ENCODE measurements around the gene HPS4.

Gene HPS4

DNA sequence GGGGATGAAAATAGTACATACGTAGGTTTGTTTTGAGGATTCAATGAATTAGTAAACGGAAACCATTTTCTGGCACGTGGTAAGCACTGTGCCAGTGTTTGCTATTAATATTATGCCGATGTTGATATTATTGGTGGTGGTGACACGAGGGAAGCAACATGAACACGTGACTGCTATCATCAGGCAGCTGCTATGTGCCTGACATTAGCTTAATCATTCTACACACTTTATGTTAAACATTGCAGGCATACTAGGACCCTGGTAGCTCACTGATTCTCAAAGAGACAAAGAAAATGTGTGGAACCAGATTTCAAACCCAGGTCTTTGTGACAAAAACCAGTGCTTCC, 750 bp upstream of the HPS4 start:
- TF ChIP-seq, protein P1, sequence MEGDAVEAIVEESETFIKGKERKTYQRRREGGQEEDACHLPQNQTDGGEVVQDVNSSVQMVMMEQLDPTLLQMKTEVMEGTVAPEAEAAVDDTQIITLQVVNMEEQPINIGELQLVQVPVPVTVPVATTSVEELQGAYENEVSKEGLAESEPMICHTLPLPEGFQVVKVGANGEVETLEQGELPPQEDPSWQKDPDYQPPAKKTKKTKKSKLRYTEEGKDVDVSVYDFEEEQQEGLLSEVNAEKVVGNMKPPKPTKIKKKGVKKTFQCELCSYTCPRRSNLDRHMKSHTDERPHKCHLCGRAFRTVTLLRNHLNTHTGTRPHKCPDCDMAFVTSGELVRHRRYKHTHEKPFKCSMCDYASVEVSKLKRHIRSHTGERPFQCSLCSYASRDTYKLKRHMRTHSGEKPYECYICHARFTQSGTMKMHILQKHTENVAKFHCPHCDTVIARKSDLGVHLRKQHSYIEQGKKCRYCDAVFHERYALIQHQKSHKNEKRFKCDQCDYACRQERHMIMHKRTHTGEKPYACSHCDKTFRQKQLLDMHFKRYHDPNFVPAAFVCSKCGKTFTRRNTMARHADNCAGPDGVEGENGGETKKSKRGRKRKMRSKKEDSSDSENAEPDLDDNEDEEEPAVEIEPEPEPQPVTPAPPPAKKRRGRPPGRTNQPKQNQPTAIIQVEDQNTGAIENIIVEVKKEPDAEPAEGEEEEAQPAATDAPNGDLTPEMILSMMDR (IDR thresholded peaks at IDR 0.05): no peak
- Mint-ChIP-seq H3K36me3 (ENCODE audit: low read depth) (peaks cover 10% of the 10 kb centered on the region), H3K9me3 (no peaks in the 10 kb centered on the region), H3K27ac (peak overlapping the region; percentile 55), H3K4me1 (peaks cover 61% of the 10 kb centered on the region), H3K27me3 (ENCODE audit: low read depth, poor library complexity) (no peaks in the 10 kb centered on the region), H3K4me3 (peak overlapping the region; percentile 96)
- no peak for DNase-seq

GRCh38 chr22:26483043-26483438, 542 bp downstream of the HPS4 start:
- H3K9me3 Mint-ChIP-seq: no peaks in the 10 kb centered on the region
- H3K27me3 Mint-ChIP-seq (ENCODE audit: low read depth, poor library complexity): no peaks in the 10 kb centered on the region
- peaks cover 6% of the 10 kb centered on the region for H3K36me3 Mint-ChIP-seq (ENCODE audit: low read depth)
- H3K27ac Mint-ChIP-seq: peak overlapping the region; percentile 99
- DNase-seq: no peak
- H3K4me3 Mint-ChIP-seq: peak overlapping the region; percentile 96
- TF ChIP-seq, protein P1 (IDR thresholded peaks at IDR 0.05): no peak
- H3K4me1 Mint-ChIP-seq: peaks cover 70% of the 10 kb centered on the region

DNA sequence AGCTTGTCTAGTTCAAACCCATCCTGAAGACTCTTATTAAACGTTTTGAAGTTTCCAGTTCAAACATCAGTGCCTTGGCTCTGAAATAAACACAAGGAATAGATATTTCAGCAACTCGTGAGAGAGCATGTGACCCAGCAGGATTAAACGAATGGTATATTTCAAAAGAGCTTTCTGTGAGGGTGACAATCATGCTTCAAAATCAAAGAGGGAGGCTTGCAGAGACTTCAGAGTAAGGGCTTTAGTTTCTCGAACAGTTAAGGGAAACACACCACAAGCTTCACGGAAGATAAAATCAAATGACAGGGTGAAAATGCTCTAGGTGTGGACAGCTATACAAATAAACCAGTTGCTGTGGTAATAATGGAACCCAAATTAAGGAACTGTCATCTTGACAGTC, 1.4 kb downstream of the HPS4 start:
- Mint-ChIP-seq H3K36me3 (ENCODE audit: low read depth) (peaks cover 15% of the 10 kb centered on the region), H3K27me3 (ENCODE audit: low read depth, poor library complexity) (no peaks in the 10 kb centered on the region), H3K27ac (peak overlapping the region; percentile 78), H3K4me3 (peak overlapping the region; percentile 96), H3K9me3 (no peaks in the 10 kb centered on the region), H3K4me1 (peaks cover 75% of the 10 kb centered on the region)
- TF ChIP-seq, protein P1 (IDR thresholded peaks at IDR 0.05): no peak
- no peak for DNase-seq

DNA sequence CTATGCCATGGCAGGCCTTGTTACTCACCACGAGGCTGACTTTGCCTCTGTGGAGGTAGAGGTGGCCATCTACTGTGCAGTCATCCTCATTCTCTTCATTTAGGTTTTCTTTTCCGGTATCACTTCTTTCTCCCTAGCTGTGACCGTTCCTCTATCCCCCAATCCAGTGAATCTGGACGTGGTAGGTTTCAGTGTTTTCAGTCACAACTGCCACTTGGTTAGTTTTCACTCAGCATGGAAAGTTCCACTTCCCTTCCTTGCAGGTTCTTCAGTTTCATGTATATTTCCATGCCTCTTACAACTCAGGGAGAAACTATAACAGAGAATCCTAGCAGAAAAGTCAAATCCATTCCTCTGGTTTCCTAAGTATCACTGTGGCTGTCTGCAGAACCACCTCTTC, 1.9 kb downstream of the HPS4 start:
- DNase-seq: no peak
- Mint-ChIP-seq H3K4me3 (peak overlapping the region; percentile 96), H3K9me3 (no peaks in the 10 kb centered on the region), H3K4me1 (peaks cover 75% of the 10 kb centered on the region), H3K27ac (peak overlapping the region; percentile 68), H3K36me3 (ENCODE audit: low read depth) (peaks cover 20% of the 10 kb centered on the region), H3K27me3 (ENCODE audit: low read depth, poor library complexity) (no peaks in the 10 kb centered on the region)
- TF ChIP-seq, protein P1 (IDR thresholded peaks at IDR 0.05): no peak

DNA sequence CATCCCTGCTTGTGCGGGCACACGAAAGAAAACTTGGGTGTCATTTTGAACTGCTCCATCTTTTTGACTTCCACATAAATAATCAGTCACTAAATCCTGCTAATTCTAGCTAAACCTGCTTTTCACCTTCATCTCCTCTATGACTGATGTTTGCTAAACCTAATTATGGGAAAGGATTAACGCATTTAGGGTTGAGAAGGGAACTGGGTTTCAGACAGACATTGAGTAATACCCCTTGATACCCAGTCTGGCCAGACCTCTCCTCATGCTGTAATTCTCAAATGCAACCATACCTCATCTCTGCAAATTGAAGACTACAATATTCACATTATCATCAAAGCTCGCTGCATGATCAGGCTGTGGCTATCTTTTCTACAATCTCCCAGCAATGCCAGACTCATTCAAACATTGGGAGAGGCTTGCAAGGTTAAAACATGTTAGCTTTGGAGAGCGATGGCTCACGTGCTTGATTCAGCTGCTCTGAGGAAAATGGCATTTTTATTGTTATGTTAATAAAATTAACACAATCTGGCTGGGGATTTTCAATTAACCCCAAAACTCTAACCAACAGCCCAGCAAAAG, 2.4 kb downstream of the HPS4 start:
- H3K27ac Mint-ChIP-seq: no peak overlapping the region
- H3K4me3 Mint-ChIP-seq: peak overlapping the region; percentile 74

DNA sequence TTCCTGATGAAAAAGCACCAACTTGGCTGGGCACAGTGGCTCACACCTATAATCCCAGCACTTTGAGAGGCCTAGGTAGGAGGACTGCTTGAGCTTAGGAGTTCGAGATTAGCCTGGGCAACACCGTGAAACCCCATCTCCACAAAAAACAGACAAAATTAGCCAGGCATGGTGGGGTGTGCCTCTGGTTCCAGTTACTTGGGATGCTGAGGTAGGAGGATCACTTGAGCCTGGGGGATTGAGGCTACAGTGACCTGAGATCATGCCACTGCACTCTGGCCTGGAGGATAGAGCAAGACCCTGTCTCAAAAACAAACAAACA, 3.0 kb downstream of the HPS4 start:
- Mint-ChIP-seq H3K36me3 (ENCODE audit: low read depth) (peaks cover 23% of the 10 kb centered on the region), H3K27me3 (ENCODE audit: low read depth, poor library complexity) (no peaks in the 10 kb centered on the region), H3K27ac (no peak overlapping the region), H3K9me3 (no peaks in the 10 kb centered on the region), H3K4me1 (peaks cover 72% of the 10 kb centered on the region), H3K4me3 (peak overlapping the region; percentile 74)
- DNase-seq: no peak
- TF ChIP-seq, protein P1 (IDR thresholded peaks at IDR 0.05): no peak

More for the DNA sequence above, 2.4 kb downstream of the HPS4 start:
- Mint-ChIP-seq H3K27me3 (ENCODE audit: low read depth, poor library complexity) (no peaks in the 10 kb centered on the region), H3K36me3 (ENCODE audit: low read depth) (peaks cover 23% of the 10 kb centered on the region), H3K4me1 (peaks cover 75% of the 10 kb centered on the region), H3K9me3 (no peaks in the 10 kb centered on the region)
- TF ChIP-seq, protein P1 (IDR thresholded peaks at IDR 0.05): no peak
- no peak for DNase-seq
